ENCODE measurements around the gene FBXO15. TPM values are rescaled to one million over a fixed set of nuclear protein-coding genes. Genes with fewer than 3 reads are reported as not detected.

FBXO15 gene
- total and polyA plus RNA-seq, 2 of the 8 experiments (the other 6 are each of a cell fraction or from before 2014, with no cell fraction given) = 0.84 to 0.85 TPM

- POLR2A ChIA-PET (ENCODE audit: partially characterized antibody) = no interaction called here
Measured at GRCh38 chr18:74124642-74125041, 23.0 kb downstream of the FBXO15 start.

More at GRCh38 chr18:74124642-74125041, 23.0 kb downstream of the FBXO15 start:
- WGBS, 2 experiments (ENCODE audit: extremely low coverage in 1 of 2, insufficient coverage in 1 of 2, insufficient read length in 1 of 2, insufficient replicate concordance in 2 of 2, low coverage in 1 of 2, low lambda C conversion rate in 2 of 2, missing lambda C conversion rate in 1 of 2) = 88% methylated on average over 1 of the region's 1 CpG; no CpG with 5 or more reads in 1 of the 2 experiments
- Histone ChIP-seq H2BK12ac (ENCODE audit: low read depth, low read length) (no peak overlapping the region), H3K4me2 (ENCODE audit: insufficient read depth in 1 of 2, low read depth in 2 of 2, low read length in 2 of 2) (no peak overlapping the region), H3K23ac (ENCODE audit: insufficient read length) (no peak overlapping the region), H3K9ac (replicated peaks in 1 of 4; ENCODE audit: extremely low read depth in 1 of 4, low read depth in 3 of 4, low read length in 3 of 4) (no peak overlapping the region), H4K91ac (replicated peaks; ENCODE audit: insufficient read length, low read length) (no peak overlapping the region), H4K20me1 (replicated peaks in 1 of 2; ENCODE audit: control insufficient read depth in 1 of 2, insufficient read depth in 2 of 2, low read length in 2 of 2) (no peaks in the 10 kb centered on the region), H3K4ac (replicated peaks; ENCODE audit: insufficient read length, low read depth, low read length) (no peak overlapping the region), H3K36me3 (ENCODE audit: control insufficient read depth in 2 of 4, insufficient read depth in 4 of 4, low read length in 3 of 4) (no peaks in the 10 kb centered on the region), H2AFZ (ENCODE audit: low read length) (no peak overlapping the region), H4K5ac (ENCODE audit: insufficient read length, low read depth, low read length) (no peak overlapping the region), H2BK5ac (ENCODE audit: low read depth, low read length) (no peak overlapping the region), H3K27ac (ENCODE audit: low read depth, low read length) (no peak overlapping the region), H3K79me2 (ENCODE audit: control insufficient read depth in 1 of 2, insufficient read depth in 2 of 2, low read length in 2 of 2) (no peaks in the 10 kb centered on the region; a peak in 1 of 4 replicates), H3K23me2 (ENCODE audit: low read depth, low read length) (no peaks in the 10 kb centered on the region), H2AK5ac (ENCODE audit: low read depth, low read length) (no peak overlapping the region), H2BK15ac (ENCODE audit: low read length) (no peak overlapping the region), H4K8ac (ENCODE audit: extremely low read depth, insufficient read depth, low read length) (no peak overlapping the region), H3K79me1 (ENCODE audit: low read depth, low read length) (no peaks in the 10 kb centered on the region), H3K14ac (ENCODE audit: insufficient read length) (no peak overlapping the region), H3K4me3 (ENCODE audit: extremely low read depth in 1 of 4, insufficient read depth in 2 of 4, low read depth in 3 of 4, low read length in 4 of 4) (no peak overlapping the region), H3K56ac (replicated peaks; ENCODE audit: insufficient read length, low read depth, low read length) (no peak overlapping the region), H2BK120ac (replicated peaks; ENCODE audit: low read depth, low read length) (no peak overlapping the region), H3K9me3 (ENCODE audit: insufficient read depth in 2 of 2, low read depth in 1 of 2, low read length in 1 of 2) (no peaks in the 10 kb centered on the region), H3K27me3 (replicated peaks in 1 of 4; ENCODE audit: control insufficient read depth in 3 of 4, extremely low read depth in 1 of 4, insufficient read depth in 3 of 4, low read length in 3 of 4) (peaks cover 0 to 1% (median 0%) of the 10 kb centered on the region in 4 experiments; a peak in 1 of 7 replicates), H2BK20ac (ENCODE audit: low read length) (no peak overlapping the region), H3K18ac (ENCODE audit: extremely low read depth, low read length) (no peak overlapping the region), H3K4me1 (replicated peaks in 1 of 4; ENCODE audit: control insufficient read depth in 3 of 4, insufficient read depth in 4 of 4, low read length in 3 of 4) (peaks cover 0 to 12% (median 3%) of the 10 kb centered on the region in 4 experiments; a peak in 3 of 7 replicates)
- FAIRE-seq (no peak), DNase-seq (ENCODE audit: low read depth in 1 of 2, low spot score in 2 of 2) (no peak)
- no peak for TF ChIP-seq NANOG (IDR thresholded peaks at IDR 0.05; ENCODE audit: insufficient read depth, low read depth, low read length, poor library complexity, severe bottlenecking)
- no peak for TF ChIP-seq BCL11A (IDR thresholded peaks at IDR 0.05; ENCODE audit: low read depth in 2 of 2, low read length in 2 of 2)
- TF ChIP-seq EZH2 (IDR thresholded peaks at IDR 0.05; ENCODE audit: low read depth, low read length, severe bottlenecking) = no peak
- TF ChIP-seq CTCF (IDR thresholded peaks at IDR 0.05; ENCODE audit: control extremely low read depth in 1 of 3, insufficient read depth in 1 of 3, low read depth in 1 of 3, low read length in 3 of 3) = no peak
- no peak for TF ChIP-seq TAF7 (optimal IDR thresholded peaks at IDR 0.05; ENCODE audit: borderline replicate concordance, low read depth, low read length)
- no peak for TF ChIP-seq TAF1 (IDR thresholded peaks at IDR 0.05; ENCODE audit: low read depth, low read length)
- no peak for TF ChIP-seq POLR2A (IDR thresholded peaks at IDR 0.05; ENCODE audit: control extremely low read depth in 1 of 2, low read depth in 2 of 2, low read length in 2 of 2)
- no peak for TF ChIP-seq JUND (IDR thresholded peaks at IDR 0.05; ENCODE audit: low read length)
- TF ChIP-seq KDM4A (IDR thresholded peaks at IDR 0.05; ENCODE audit: low read depth, low read length, severe bottlenecking) = no peak
- CTCF ChIA-PET (ENCODE audit: partially characterized antibody) = interaction anchor here (0.9 to 2.8 kb wide), 4 partner anchors 8 to 399 kb away, joined by 3 to 13 read pairs (median 3); no protein-coding TSS in a partner anchor
